GM11168 (cell line): ENCODE data around the gene CUX1.
"Not testable (repeated sequence)": the region's sequence is repeated elsewhere in the genome, so short reads cannot be mapped to it uniquely, and the experiment has no call there.

Source experiments
- in situ Hi-C: fragments of 300-500 bp; cut with MboI; formaldehyde crosslinking; loops from one replicate; pipeline ENCODE4 v1.12.0; 2022; ENCODE audit warnings: low sequenced_read_pairs; ENCODE audit not compliant: unreplicated experiment

CUX1 gene

DNA sequence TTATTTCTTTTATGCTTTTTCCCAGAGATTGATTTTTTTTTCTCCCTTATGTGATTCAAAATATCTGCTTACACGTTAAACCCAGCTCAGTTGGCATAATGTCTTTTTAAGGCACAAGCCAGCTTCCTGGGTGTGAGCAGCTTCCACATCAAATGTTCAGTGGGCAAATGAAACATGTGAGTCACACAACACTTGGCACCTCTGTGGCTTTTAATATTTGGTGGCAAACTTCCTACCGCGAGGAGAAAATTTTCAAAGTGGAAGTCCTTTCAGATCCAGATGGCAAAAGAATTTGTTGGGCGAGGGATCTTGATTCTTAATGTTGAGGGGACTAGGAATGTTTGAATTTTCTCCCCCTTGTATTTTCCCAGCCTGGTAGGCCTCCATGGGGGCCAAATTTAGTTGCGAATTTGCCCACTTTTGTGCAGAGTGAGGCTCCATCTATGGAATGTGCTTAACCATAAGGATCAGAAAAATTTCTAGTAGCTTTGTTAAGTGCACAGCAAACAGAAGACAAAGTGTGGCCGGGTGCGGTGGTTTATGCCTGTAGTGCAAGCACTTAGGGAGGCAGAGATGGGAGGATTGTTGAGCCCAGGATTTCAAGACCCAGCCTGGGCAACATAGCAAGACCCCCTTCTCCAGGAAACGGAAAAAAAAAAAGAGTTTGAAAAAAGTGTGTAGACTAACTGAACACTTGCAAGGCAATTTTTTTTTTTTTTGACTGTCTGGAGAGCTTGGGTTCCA is 31.0 kb downstream of the CUX1 start:
- in situ Hi-C loops = no loop called here

DNA sequence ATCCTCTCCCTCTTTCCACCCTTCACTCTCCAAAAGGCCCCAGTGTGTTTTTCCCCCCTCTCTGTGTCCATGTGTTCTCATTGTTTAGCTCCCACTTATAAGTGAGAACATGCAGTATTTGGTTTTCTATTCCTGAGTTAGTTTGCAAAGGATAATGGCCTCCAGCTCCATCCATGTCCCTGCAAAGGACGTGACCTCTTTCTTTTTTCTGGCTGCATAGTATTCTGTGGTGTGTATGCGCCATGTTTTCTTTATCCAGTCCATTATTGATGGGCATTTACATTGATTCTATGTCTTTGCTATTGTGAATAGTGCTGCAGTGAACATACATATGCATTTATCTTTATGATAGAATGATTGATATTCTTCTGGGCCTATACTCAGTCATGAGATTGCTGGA is 31.9 kb downstream of the CUX1 start:
- in situ Hi-C loops = not testable (repeated sequence)

- in situ Hi-C loops = not testable (repeated sequence)
Observed at GRCh38 chr7:101852364-101852763, 34.9 kb downstream of the CUX1 start.

DNA sequence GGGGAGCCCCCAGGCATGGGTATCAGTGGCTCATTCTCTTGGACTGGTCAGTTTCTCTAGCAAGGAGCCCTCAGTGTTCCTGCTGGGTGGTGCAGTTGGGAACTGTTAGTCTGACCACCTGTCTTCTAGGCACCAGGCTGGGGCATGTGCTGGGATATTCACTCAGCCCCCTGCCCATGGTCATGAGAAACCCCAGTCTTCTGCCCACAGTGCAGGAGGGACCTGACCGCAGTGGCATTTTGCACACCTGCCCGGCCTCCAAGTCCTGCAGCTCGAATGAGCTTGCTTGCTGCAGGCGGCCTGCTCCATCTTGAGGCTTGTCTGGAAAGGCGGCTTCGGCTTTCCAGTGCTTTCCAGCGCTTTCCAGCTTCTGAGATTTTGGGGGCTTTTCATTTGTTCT is 36.3 kb downstream of the CUX1 start:
- in situ Hi-C loops = no loop called here

- in situ Hi-C loops = no loop called here
Observed at GRCh38 chr7:101854084-101854865, 36.8 kb downstream of the CUX1 start.

DNA sequence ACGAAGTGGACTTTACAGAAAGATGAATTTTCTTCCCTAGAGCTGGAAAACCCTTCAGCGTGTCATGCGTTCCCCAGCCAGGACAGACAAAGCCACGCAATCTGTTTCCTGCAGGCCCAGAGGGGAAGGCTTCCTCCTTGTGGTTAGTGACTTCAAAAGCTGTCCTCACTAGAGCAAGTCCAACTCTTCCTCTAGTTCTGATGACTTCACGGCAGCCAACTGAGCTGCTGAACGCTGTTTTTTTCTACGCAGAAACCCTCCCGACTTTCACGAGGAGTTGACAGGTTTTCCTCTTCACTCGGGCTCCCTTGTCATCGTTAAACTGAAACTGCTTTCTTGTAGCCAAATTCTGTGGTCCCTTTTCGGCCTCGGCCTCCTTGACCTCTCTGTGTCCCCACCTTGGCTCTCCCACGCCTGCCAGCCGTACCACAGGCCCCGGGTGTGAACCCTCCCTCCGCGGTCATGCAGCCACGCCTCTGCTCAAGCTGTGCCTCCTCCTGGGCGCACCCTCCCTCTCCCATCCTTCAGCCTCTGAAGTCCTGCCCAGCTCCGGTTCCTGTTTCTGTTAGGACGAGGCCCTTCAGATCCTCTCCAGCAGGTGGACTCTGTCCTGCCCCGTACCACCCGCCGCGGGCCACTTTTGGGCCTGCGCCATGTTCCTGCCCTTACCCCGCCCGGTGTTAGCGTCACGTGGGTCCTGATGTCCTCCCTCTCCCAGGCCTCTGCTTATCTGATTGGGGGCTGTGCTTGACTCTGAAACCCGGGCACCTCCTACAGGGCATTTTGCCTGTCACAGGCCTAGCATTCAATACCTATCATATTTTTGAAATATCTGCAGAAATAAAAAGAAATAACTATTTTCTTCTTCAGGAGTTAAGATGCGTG is 39.3 kb downstream of the CUX1 start:
- in situ Hi-C loops = no loop called here

DNA sequence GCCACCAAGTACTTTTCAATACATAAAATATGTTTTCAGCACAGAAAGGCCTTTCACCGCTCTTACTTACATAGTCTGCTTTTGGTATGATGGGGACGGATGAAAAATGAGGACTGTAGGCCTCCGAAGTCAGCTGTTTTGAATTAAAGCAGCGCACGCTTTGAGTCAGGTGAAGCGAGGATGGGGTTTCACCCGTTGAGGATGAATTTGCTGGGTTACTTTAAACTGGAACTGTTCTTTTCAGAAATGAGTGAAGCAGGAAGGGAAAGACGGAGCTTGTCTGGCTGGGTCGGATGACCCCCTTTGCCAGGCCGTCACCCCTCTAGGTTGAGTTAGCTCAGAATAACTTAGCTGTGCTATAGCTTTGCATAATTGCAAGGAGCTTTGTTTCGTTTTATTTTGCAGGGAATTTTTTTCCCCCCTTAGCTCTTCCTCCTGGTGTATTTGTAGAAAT is 40.0 kb downstream of the CUX1 start:
- in situ Hi-C loops = no loop called here

- in situ Hi-C loops = no loop called here
Observed at GRCh38 chr7:101858437-101859385, 41.3 kb downstream of the CUX1 start.

- in situ Hi-C loops = no loop called here
Observed at GRCh38 chr7:101859411-101860106, 42.1 kb downstream of the CUX1 start.

- in situ Hi-C loops = no loop called here
Observed at GRCh38 chr7:101860316-101861217, 43.1 kb downstream of the CUX1 start.

GRCh38 chr7:101861218-101861775 is 43.9 kb downstream of the CUX1 start:
- in situ Hi-C loops = no loop called here

- in situ Hi-C loops = no loop called here
Observed at GRCh38 chr7:101862280-101863220, 45.1 kb downstream of the CUX1 start.

DNA sequence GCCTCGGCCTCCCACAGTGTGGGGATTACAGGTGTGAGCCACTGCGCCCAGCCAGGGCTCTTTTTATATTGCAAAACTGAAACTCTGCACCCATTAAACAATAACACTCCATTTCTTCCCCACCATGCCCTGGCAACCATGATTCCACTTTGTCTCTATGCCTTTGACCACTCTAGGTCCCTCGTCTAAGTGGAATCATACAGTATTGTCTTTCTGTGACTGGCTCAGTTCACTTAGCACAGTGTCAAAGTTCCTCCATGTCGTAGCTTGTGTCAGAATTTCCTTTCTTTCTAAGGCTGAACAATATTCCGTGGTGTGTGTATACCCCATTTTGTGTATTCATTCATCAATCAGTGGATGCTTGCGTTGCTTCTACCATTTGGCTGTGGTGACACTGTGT is 46.2 kb downstream of the CUX1 start:
- in situ Hi-C loops = no loop called here

GRCh38 chr7:101864039-101864438 is 46.6 kb downstream of the CUX1 start:
- in situ Hi-C loops = no loop called here

GRCh38 chr7:101865031-101865430 is 47.6 kb downstream of the CUX1 start:
- in situ Hi-C loops = no loop called here

DNA sequence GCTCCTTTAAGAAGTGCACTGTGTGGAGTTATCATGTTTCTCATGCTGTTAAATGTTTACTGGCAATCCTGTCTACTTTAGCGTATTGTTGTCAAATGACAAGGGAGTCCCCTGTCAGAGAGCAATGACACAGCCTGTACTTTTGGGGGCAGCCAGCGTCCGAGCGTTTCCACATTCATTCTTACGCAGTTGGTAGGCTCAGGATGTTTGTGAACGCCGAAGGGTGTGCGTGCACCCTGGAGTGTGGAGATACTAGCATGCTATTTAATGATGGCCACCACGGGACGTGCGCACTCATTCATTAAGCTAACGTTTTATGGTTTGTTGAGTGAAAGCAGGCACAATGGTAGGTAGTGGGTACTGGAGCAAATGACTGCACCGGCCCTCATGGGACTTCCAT is 48.0 kb downstream of the CUX1 start:
- in situ Hi-C loops = no loop called here

- in situ Hi-C loops = no loop called here
Observed at GRCh38 chr7:101866328-101866727, 48.9 kb downstream of the CUX1 start.
